Endothelial cell of umbilical vein (primary cell): ENCODE data around the gene DLGAP1. TPM values are rescaled to one million over a fixed set of nuclear protein-coding genes. Genes with fewer than 3 reads are reported as not detected.

Source experiments
- BruUV-seq: library from RNA; stranded (reverse); fragments of 400-500 nt; replicated peaks from 2 replicates; lab custom pipeline; 2021; lab: Mats Ljungman, UMichigan
- CTCF ChIA-PET: fragments of 300-600, 350-600 bp; sonication (Branson Sonifier 250); formaldehyde crosslinking; loops from one replicate; lab custom pipeline; 2021; ENCODE audit warnings: antibody characterized with exemption, inconsistent platforms; lab: Charles Lee
- POLR2A ChIA-PET: fragments of 300-600, 350-600 bp; sonication (Branson Sonifier 250); formaldehyde crosslinking; loops from one replicate; lab custom pipeline; 2021; ENCODE audit warnings: antibody characterized with exemption, inconsistent platforms; lab: Charles Lee
- DNase-seq: peaks from one replicate; pipeline ENCODE4 v3.0.0-alpha.2; 2011; ENCODE audit warnings: low read depth, low spot score
- FAIRE-seq: peaks from 2 replicates; lab custom pipeline; 2011; peaks lifted over from hg19 to GRCh38; lab: Jason Lieb, UNC
- H2AFZ ChIP-seq: 2 replicates; pipeline ENCODE4 v1.6.0; 2012; ENCODE audit warnings: low read depth, low read length, control low read depth, inconsistent platforms
- H3K27ac ChIP-seq: 2 replicates; pipeline ENCODE4 v1.5.1; 2011; ENCODE audit warnings: low read depth, mild to moderate bottlenecking, control low read depth, low read length, moderate library complexity; ENCODE audit not compliant: insufficient read depth
- H3K27me3 ChIP-seq, 2 experiments: 2 replicates each; pipeline versions ENCODE4 v1.6.0 to v1.6.1; 2011; ENCODE audit warnings: low read length in 2 of 2, mixed read lengths in 1 of 2; ENCODE audit not compliant: control insufficient read depth in 2 of 2, insufficient read depth in 2 of 2
- H3K36me3 ChIP-seq, 2 experiments: 2 replicates in 1 of 2; 3 replicates in 1 of 2; pipeline ENCODE4 v1.5.1; 2011; ENCODE audit warnings: low read length in 2 of 2, mild to moderate bottlenecking in 1 of 2, moderate library complexity in 1 of 2; ENCODE audit not compliant: control insufficient read depth in 2 of 2, insufficient read depth in 2 of 2; ENCODE audit errors: extremely low read depth in 1 of 2
- H3K4me1 ChIP-seq: 3 replicates; pipeline ENCODE4 v1.5.1; 2011; ENCODE audit warnings: mild to moderate bottlenecking, low read length; ENCODE audit not compliant: control insufficient read depth, insufficient read depth; ENCODE audit errors: extremely low read depth
- H3K4me2 ChIP-seq: 2 replicates; pipeline ENCODE4 v1.6.1; 2011; ENCODE audit warnings: low read length, control low read depth, mixed read lengths; ENCODE audit not compliant: insufficient read depth
- H3K4me3 ChIP-seq, 3 experiments: fragments of 200-600 bp in 1 of 3; sonication (generic), shearing (Covaris generic) in 1 of 3; replicated peaks in 1 of 3; 2 replicates each; pipeline ENCODE4 v1.5.1; 2011 to 2016; ENCODE audit warnings: control low read depth in 3 of 3, low read length in 3 of 3, mild to moderate bottlenecking in 2 of 3, inconsistent platforms in 1 of 3, low read depth in 1 of 3, moderate library complexity in 1 of 3; ENCODE audit not compliant: insufficient read depth in 1 of 3
- H3K79me2 ChIP-seq: 2 replicates; pipeline ENCODE4 v1.6.0; 2012; ENCODE audit warnings: low read length, inconsistent platforms; ENCODE audit not compliant: control insufficient read depth, insufficient read depth
- H3K9ac ChIP-seq: replicated peaks from 2 replicates; pipeline ENCODE3; 2011; ENCODE audit warnings: low read length, control low read depth; ENCODE audit not compliant: insufficient read depth; ENCODE audit errors: extremely low read depth
- H3K9me1 ChIP-seq: replicated peaks from 3 replicates; pipeline ENCODE4 v1.6.0; 2011; ENCODE audit warnings: mild to moderate bottlenecking, low read length; ENCODE audit not compliant: control insufficient read depth, insufficient read depth; ENCODE audit errors: extremely low read depth
- H3K9me3 ChIP-seq: replicated peaks from 2 replicates; pipeline ENCODE4 v1.5.1; 2012; ENCODE audit warnings: low read length, inconsistent platforms; ENCODE audit not compliant: control insufficient read depth, insufficient read depth
- H4K20me1 ChIP-seq: replicated peaks from 2 replicates; pipeline ENCODE3; 2011; ENCODE audit warnings: mild to moderate bottlenecking, low read length; ENCODE audit not compliant: control insufficient read depth, insufficient read depth; ENCODE audit errors: extremely low read depth
- EZH2 ChIP-seq: IDR thresholded peaks from 2 replicates; pipeline ENCODE4 v1.6.1; 2012; ENCODE audit warnings: borderline replicate concordance, low read depth, mild to moderate bottlenecking, moderate library complexity, low read length, inconsistent platforms; ENCODE audit not compliant: severe bottlenecking
- GATA2 ChIP-seq: IDR thresholded peaks from 2 replicates; pipeline ENCODE4 v1.7.0; 2011; ENCODE audit warnings: low read depth, mild to moderate bottlenecking, moderate library complexity, mixed read lengths, low read length; ENCODE audit not compliant: insufficient read length, insufficient read depth
- JUN ChIP-seq: IDR thresholded peaks from 2 replicates; pipeline ENCODE4 v1.6.1; 2011; ENCODE audit warnings: borderline replicate concordance, low read depth; ENCODE audit not compliant: insufficient read length, insufficient read depth
- MAX ChIP-seq: IDR thresholded peaks from 2 replicates; pipeline ENCODE4 v1.6.1; 2011; ENCODE audit not compliant: insufficient read depth, insufficient read length
- MYC ChIP-seq: IDR thresholded peaks from one replicate; pipeline ENCODE4 v1.6.1; 2011; ENCODE audit warnings: mild to moderate bottlenecking, low read depth, low read length
- POLR2AphosphoS5 ChIP-seq: IDR thresholded peaks from 2 replicates; pipeline ENCODE4 v1.6.1; 2012; ENCODE audit warnings: low read depth, mild to moderate bottlenecking, control low read depth, low read length, moderate library complexity; ENCODE audit not compliant: insufficient read depth
- dilution Hi-C: fragments of 300-500 bp; cut with MboI; formaldehyde crosslinking; loops from one replicate; pipeline ENCODE4 v1.15.0; 2019; ENCODE audit warnings: low sequenced_read_pairs; ENCODE audit not compliant: extremely low pct_ligation_motif_present
- intact Hi-C: fragments of 100-400 bp; cut with micrococcal nuclease; formaldehyde crosslinking; loops from one replicate; pipeline ENCODE4 v1.10.0; 2022
- polyA plus RNA-seq, 4 experiments: library from polyadenylated mRNA; depleted of rRNA in 3 of 4; stranded (reverse) in 3 of 4; unstranded in 1 of 4; fragments of >200 nt; gene quantifications; 2 replicates each; pipeline versions ENCODE4 v1.2.1 to v1.2.3, GENCODE V29; 2011 to 2012; ENCODE audit warnings: missing spikeins in 1 of 4
- total RNA-seq: library from RNA; stranded (reverse); gene quantifications from 2 replicates; pipeline ENCODE4 v1.2.3, GENCODE V29; 2021

Gene DLGAP1
- total and polyA plus RNA-seq, 2 donors (not counting 3 experiments of a cell fraction or from before 2014, with no cell fraction given), result 0.04 TPM; not detected in 1

- intact Hi-C loops, result no loop called here
- H3K4me3 ChIP-seq, result no peak overlapping the region
- BruUV-seq, result no TSS peak
- H3K9ac ChIP-seq, result no peak overlapping the region
- peaks cover 2 to 4% of the 10 kb centered on the region in 2 experiments for H3K27me3 ChIP-seq
- TF ChIP-seq MAX (no peak), MYC (no peak), EZH2 (no peak), POLR2AphosphoS5 (no peak)
- ChIA-PET CTCF (interaction anchor here (1.4 kb wide), 1 partner anchor 89 kb away, joined by 3 read pairs; no protein-coding TSS in a partner anchor), POLR2A (no interaction called here)
- DNase-seq, result no peak
- H3K27ac ChIP-seq, result no peak overlapping the region
- dilution Hi-C loops, result no loop called here
- no peak for FAIRE-seq
- no peaks in the 10 kb centered on the region for H3K4me1 ChIP-seq
- no peaks in the 10 kb centered on the region for H3K9me1 ChIP-seq
- H4K20me1 ChIP-seq, result no peaks in the 10 kb centered on the region
- no peak overlapping the region for H3K4me2 ChIP-seq
- H3K36me3 ChIP-seq, result no peaks in the 10 kb centered on the region
- H3K9me3 ChIP-seq, result no peaks in the 10 kb centered on the region
- no peak overlapping the region for H2AFZ ChIP-seq
- H3K79me2 ChIP-seq, result no peaks in the 10 kb centered on the region
These were observed 548.9 kb downstream of the DLGAP1 start for GRCh38 chr18:3906116-3906750.

- H3K4me3 ChIP-seq, result no peak overlapping the region
- no peaks in the 10 kb centered on the region for H3K9me3 ChIP-seq
- no peaks in the 10 kb centered on the region for H3K79me2 ChIP-seq
- intact Hi-C loops (no loop called here), dilution Hi-C loops (no loop called here)
- ChIA-PET POLR2A (no interaction called here), CTCF (no interaction called here)
- H4K20me1 ChIP-seq, result no peaks in the 10 kb centered on the region
- H3K9me1 ChIP-seq, result no peaks in the 10 kb centered on the region
- H3K27ac ChIP-seq, result no peak overlapping the region
- H3K4me2 ChIP-seq, result no peak overlapping the region
- no peaks in the 10 kb centered on the region for H3K36me3 ChIP-seq
- no peak overlapping the region for H3K9ac ChIP-seq
- FAIRE-seq (no peak), DNase-seq (no peak)
- BruUV-seq, result no TSS peak
- no peak overlapping the region for H2AFZ ChIP-seq
- H3K4me1 ChIP-seq, result no peaks in the 10 kb centered on the region
- peaks cover 2 to 4% of the 10 kb centered on the region in 2 experiments for H3K27me3 ChIP-seq
- TF ChIP-seq GATA2 (no peak), MYC (no peak), POLR2AphosphoS5 (no peak), JUN (no peak), MAX (no peak)
These were observed 551.8 kb downstream of the DLGAP1 start for GRCh38 chr18:3903337-3903736.
